Subcutaneous adipose tissue (tissue), 4 donors: ENCODE results near the gene TPSAB1. TPM values are rescaled to one million over a fixed set of nuclear protein-coding genes. Genes with fewer than 3 reads are reported as not detected.

ENCODE experiments used
- CTCF ChIP-seq: fragments of 450-650 bp; IDR thresholded peaks from one replicate; pipeline ENCODE4 v1.5.1; 2016; ENCODE audit warnings: low read depth, mild to moderate bottlenecking, control low read depth, antibody characterized with exemption, moderate library complexity
- total RNA-seq, 4 donors: library from RNA; depleted of rRNA; stranded (reverse); fragments of >200 nt; gene quantifications; one replicate each; pipeline ENCODE4 v1.1.0, GENCODE V29; 2016

Gene TPSAB1
- total RNA-seq, 4 donors from 2014 or later = 31.8 to 116 (median 69.8) TPM

- TF ChIP-seq CTCF = no peak
Measured at GRCh38 chr16:1286513-1287094, 46.1 kb downstream of the TPSAB1 start.

GRCh38 chr16:1287982-1288670 lies 47.6 kb downstream of the TPSAB1 start:
- no peak for TF ChIP-seq CTCF

- no peak for TF ChIP-seq CTCF
Measured at GRCh38 chr16:1288813-1289476, 48.4 kb downstream of the TPSAB1 start.

- TF ChIP-seq CTCF = no peak
Measured at GRCh38 chr16:1289477-1289866, 49.0 kb downstream of the TPSAB1 start.

- no peak for TF ChIP-seq CTCF
Measured at GRCh38 chr16:1290063-1290501, 49.6 kb downstream of the TPSAB1 start.

- TF ChIP-seq CTCF = no peak
Measured at GRCh38 chr16:1290860-1291575, 50.5 kb downstream of the TPSAB1 start.

- TF ChIP-seq CTCF = no peak
Measured at GRCh38 chr16:1291576-1291974, 51.1 kb downstream of the TPSAB1 start.
